ENCODE measurements around the gene KATNAL2. TPM values are rescaled to one million over a fixed set of nuclear protein-coding genes. Genes with fewer than 3 reads are reported as not detected.
A peak's percentile ranks its signal among the peaks of the same experiment; 100 is the strongest.

KATNAL2 gene
- polyA plus RNA-seq, 3 donors: 0.35 to 0.36 TPM; not detected in 1

DNA sequence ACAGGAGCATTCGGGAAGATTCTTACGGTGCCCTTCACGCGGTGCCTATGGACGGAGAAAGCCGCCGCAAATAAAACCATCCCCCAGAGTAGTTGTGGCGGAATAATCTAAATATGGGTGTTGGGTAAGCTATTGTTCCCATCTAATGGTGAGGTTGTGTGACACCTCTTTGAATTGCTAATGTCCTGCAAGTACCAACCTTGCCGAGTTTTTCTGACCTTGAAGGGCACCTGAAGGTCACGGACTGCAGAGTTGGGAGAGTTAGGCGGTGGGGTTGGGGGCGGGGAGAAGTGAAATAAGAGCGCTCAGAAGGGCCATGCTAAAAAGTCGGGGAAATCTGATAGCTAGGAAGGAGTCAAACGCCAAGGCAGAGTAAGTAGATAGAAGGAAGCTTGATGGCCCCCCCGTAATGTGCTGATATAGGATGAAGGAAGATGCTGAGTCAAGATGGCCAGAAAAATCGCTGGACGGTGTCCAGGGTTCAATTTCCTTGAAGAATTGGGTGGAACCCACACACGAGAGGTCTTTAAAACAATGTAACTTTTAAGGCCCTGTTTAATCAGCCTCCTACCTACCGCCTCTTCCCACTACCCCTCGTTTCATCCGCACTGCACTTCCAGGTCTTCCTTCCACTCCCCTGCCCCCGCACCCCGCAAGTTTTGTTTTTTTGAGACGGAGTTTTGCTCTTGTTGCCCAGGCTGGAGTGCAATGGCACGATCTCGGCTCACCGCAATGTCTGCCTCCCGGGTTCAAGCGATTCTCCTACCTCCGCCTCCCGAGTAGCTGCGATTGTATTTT lies 600 bp downstream of the KATNAL2 start:
- DNase-seq: peak in 2 of 3 donors; percentile 4 to 8
- H3K27ac ChIP-seq (ENCODE audit: low read depth in 1 of 2, low read length in 2 of 2): peak overlapping the region; percentile 36 to 73
- H3K9me3 ChIP-seq (replicated peaks in 1 of 2; ENCODE audit: control insufficient read depth in 1 of 2, insufficient read depth in 1 of 2, low read length in 2 of 2): no peaks in the 10 kb centered on the region
- H3K27me3 ChIP-seq (ENCODE audit: control insufficient read depth in 2 of 2, insufficient read depth in 2 of 2, low read length in 2 of 2): no peaks in the 10 kb centered on the region
- peaks cover 40% of the 10 kb centered on the region for H3K4me1 Mint-ChIP-seq
- peak overlapping the region; percentile 90 for H2AFZ ChIP-seq (ENCODE audit: insufficient read depth, low read depth, low read length, poor library complexity, severe bottlenecking)
- peak overlapping the region; percentile 89 to 94 for H3K4me3 Mint-ChIP-seq
- TF ChIP-seq, protein P1, sequence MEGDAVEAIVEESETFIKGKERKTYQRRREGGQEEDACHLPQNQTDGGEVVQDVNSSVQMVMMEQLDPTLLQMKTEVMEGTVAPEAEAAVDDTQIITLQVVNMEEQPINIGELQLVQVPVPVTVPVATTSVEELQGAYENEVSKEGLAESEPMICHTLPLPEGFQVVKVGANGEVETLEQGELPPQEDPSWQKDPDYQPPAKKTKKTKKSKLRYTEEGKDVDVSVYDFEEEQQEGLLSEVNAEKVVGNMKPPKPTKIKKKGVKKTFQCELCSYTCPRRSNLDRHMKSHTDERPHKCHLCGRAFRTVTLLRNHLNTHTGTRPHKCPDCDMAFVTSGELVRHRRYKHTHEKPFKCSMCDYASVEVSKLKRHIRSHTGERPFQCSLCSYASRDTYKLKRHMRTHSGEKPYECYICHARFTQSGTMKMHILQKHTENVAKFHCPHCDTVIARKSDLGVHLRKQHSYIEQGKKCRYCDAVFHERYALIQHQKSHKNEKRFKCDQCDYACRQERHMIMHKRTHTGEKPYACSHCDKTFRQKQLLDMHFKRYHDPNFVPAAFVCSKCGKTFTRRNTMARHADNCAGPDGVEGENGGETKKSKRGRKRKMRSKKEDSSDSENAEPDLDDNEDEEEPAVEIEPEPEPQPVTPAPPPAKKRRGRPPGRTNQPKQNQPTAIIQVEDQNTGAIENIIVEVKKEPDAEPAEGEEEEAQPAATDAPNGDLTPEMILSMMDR (IDR thresholded peaks at IDR 0.05): no peak
- peaks cover 8% of the 10 kb centered on the region for H4K20me1 ChIP-seq (ENCODE audit: insufficient read depth, low read length)
- WGBS (ENCODE audit: insufficient coverage): 27% methylated on average over 29 of the region's 33 CpGs
- intact Hi-C loops (cut with micrococcal nuclease): no loop called here
- peaks cover 0 to 10% (median 0%) of the 10 kb centered on the region in 3 donors for H3K27me3 Mint-ChIP-seq (ENCODE audit: low read depth in 3 of 3)
- peak overlapping the region; percentile 74 for H3K9ac ChIP-seq (ENCODE audit: insufficient read depth, low read length, poor library complexity, severe bottlenecking)
- peaks cover 18 to 23% of the 10 kb centered on the region in 2 donors for H3K4me1 ChIP-seq (ENCODE audit: control insufficient read depth in 1 of 2, insufficient read depth in 2 of 2, low read length in 2 of 2)
- H3K36me3 Mint-ChIP-seq: no peaks in the 10 kb centered on the region
- peak overlapping the region; percentile 71 to 98 (median 84) for H3K4me3 ChIP-seq (replicated peaks in 1 of 3; ENCODE audit: low read depth in 2 of 3, low read length in 3 of 3)
- H3K36me3 ChIP-seq (replicated peaks in 1 of 2; ENCODE audit: control insufficient read depth in 1 of 2, insufficient read depth in 2 of 2, low read length in 2 of 2): no peaks in the 10 kb centered on the region
- H3K4me2 ChIP-seq (replicated peaks; ENCODE audit: extremely low read depth, low read length, poor library complexity, severe bottlenecking): peak overlapping the region; percentile 93
- H3K79me2 ChIP-seq (ENCODE audit: insufficient read depth, low read length): peaks cover 34% of the 10 kb centered on the region
- peak overlapping the region; percentile 37 to 85 (median 67) for H3K27ac Mint-ChIP-seq
- peaks cover 0 to 1% (median 0%) of the 10 kb centered on the region in 7 donors for H3K9me3 Mint-ChIP-seq

DNA sequence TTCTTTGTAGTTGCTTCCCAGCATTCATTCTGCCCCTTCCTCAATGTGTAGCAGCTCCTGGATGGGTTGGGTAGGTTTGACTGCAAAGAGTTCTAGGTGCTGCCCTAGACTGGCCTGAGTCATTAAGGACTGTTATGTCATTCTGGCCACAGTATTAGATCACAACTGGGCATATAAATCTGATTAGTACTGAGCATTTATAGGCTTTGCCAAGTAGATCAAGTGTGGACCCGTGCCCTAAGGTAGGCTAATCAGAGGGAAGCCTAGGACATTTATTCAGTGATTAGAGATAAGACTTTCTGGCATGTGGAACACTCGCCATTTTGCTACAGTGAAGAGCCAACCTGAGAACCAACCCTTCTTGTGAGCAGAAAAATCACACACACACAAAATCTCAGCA lies 2.7 kb downstream of the KATNAL2 start:
- H3K4me1 Mint-ChIP-seq: peaks cover 29% of the 10 kb centered on the region
- Histone ChIP-seq H3K9ac (ENCODE audit: insufficient read depth, low read length, poor library complexity, severe bottlenecking) (no peak overlapping the region), H3K27ac (ENCODE audit: low read depth in 1 of 2, low read length in 2 of 2) (no peak overlapping the region), H3K27me3 (ENCODE audit: control insufficient read depth in 2 of 2, insufficient read depth in 2 of 2, low read length in 2 of 2) (no peaks in the 10 kb centered on the region), H4K20me1 (ENCODE audit: insufficient read depth, low read length) (no peaks in the 10 kb centered on the region), H2AFZ (ENCODE audit: insufficient read depth, low read depth, low read length, poor library complexity, severe bottlenecking) (no peak overlapping the region), H3K79me2 (ENCODE audit: insufficient read depth, low read length) (peaks cover 15% of the 10 kb centered on the region), H3K4me1 (ENCODE audit: control insufficient read depth in 1 of 2, insufficient read depth in 2 of 2, low read length in 2 of 2) (peaks cover 18 to 23% of the 10 kb centered on the region in 2 donors), H3K36me3 (replicated peaks in 1 of 2; ENCODE audit: control insufficient read depth in 1 of 2, insufficient read depth in 2 of 2, low read length in 2 of 2) (no peaks in the 10 kb centered on the region), H3K4me2 (replicated peaks; ENCODE audit: extremely low read depth, low read length, poor library complexity, severe bottlenecking) (no peak overlapping the region), H3K4me3 (replicated peaks in 1 of 3; ENCODE audit: low read depth in 2 of 3, low read length in 3 of 3) (no peak overlapping the region), H3K9me3 (replicated peaks in 1 of 2; ENCODE audit: control insufficient read depth in 1 of 2, insufficient read depth in 1 of 2, low read length in 2 of 2) (no peaks in the 10 kb centered on the region)
- intact Hi-C loops (cut with micrococcal nuclease): no loop called here
- peaks cover 0 to 10% (median 0%) of the 10 kb centered on the region in 3 donors for H3K27me3 Mint-ChIP-seq (ENCODE audit: low read depth in 3 of 3)
- no peak overlapping the region for H3K27ac Mint-ChIP-seq
- no peak for DNase-seq
- H3K4me3 Mint-ChIP-seq: no peak overlapping the region
- TF ChIP-seq, protein P1 (IDR thresholded peaks at IDR 0.05): no peak
- 100% methylated on average over 2 of the region's 2 CpGs for WGBS (ENCODE audit: insufficient coverage)
- H3K9me3 Mint-ChIP-seq: peaks cover 1 to 10% (median 5%) of the 10 kb centered on the region in 7 donors
- no peaks in the 10 kb centered on the region for H3K36me3 Mint-ChIP-seq
